Natural killer cell (primary cell): ENCODE measurements around the gene B4GALT1. TPM values are rescaled to one million over a fixed set of nuclear protein-coding genes. Genes with fewer than 3 reads are reported as not detected.

Source experiments
- ATAC-seq, 3 donors: fragments of 150-1000 bp in 2 of 3; fragments of 200-7000 bp in 1 of 3; cut with Tn5 transposase; 1 replicate in 1 of 3; 2 replicates in 2 of 3; pipeline ENCODE4 v1.10.0; 2021; ENCODE audit warnings: mild to moderate bottlenecking in 2 of 3, moderate library complexity in 2 of 3
- DNase-seq, 2 donors: peaks; one replicate each; pipeline versions ENCODE4 v3.0.0 to v3.0.0-alpha.2; 2013 to 2021; ENCODE audit warnings: mixed read lengths in 1 of 2
- H3K27ac ChIP-seq: one replicate; pipeline ENCODE4 v1.5.1; 2013; ENCODE audit warnings: mild to moderate bottlenecking, low read length
- H3K27me3 ChIP-seq: one replicate; pipeline ENCODE4 v1.6.1; 2013; ENCODE audit warnings: low read length; ENCODE audit not compliant: control insufficient read depth, insufficient read depth
- H3K36me3 ChIP-seq: one replicate; pipeline ENCODE4 v1.6.1; 2013; ENCODE audit warnings: low read length; ENCODE audit not compliant: control insufficient read depth, insufficient read depth
- H3K4me1 ChIP-seq: one replicate; pipeline ENCODE4 v1.6.1; 2013; ENCODE audit warnings: low read length; ENCODE audit not compliant: control insufficient read depth, insufficient read depth
- H3K4me3 ChIP-seq: one replicate; pipeline ENCODE4 v1.5.1; 2013; ENCODE audit warnings: low read length
- H3K9me3 ChIP-seq: one replicate; pipeline ENCODE4 v1.6.1; 2013; ENCODE audit warnings: low read length; ENCODE audit not compliant: control insufficient read depth, insufficient read depth
- H3K27ac Mint-ChIP-seq, 2 donors: one replicate each; pipeline ENCODE4 v1.8.0; 2022; ENCODE audit warnings: mild to moderate bottlenecking in 2 of 2, mixed read lengths in 2 of 2, moderate library complexity in 1 of 2
- H3K27me3 Mint-ChIP-seq, 2 donors: one replicate each; pipeline ENCODE4 v1.8.0; 2022; ENCODE audit warnings: low read depth in 2 of 2, mixed read lengths in 2 of 2
- H3K36me3 Mint-ChIP-seq: one replicate; pipeline ENCODE4 v1.8.0; 2022; ENCODE audit warnings: mixed read lengths
- H3K4me1 Mint-ChIP-seq, 2 donors: one replicate each; pipeline ENCODE4 v1.8.0; 2022; ENCODE audit warnings: mixed read lengths in 2 of 2
- H3K4me3 Mint-ChIP-seq: one replicate; pipeline ENCODE4 v1.8.0; 2022; ENCODE audit warnings: mild to moderate bottlenecking, moderate library complexity, mixed read lengths
- H3K9me3 Mint-ChIP-seq, 2 donors: one replicate each; pipeline ENCODE4 v1.8.0; 2022; ENCODE audit warnings: mixed read lengths in 2 of 2
- WGBS: methylation state at CpG from one replicate; pipeline ENCODE4 v1.1.7; 2013; ENCODE audit warnings: missing lambda C conversion rate; ENCODE audit not compliant: insufficient coverage; 5-methylcytosine and 5-hydroxymethylcytosine counted together
- intact Hi-C: fragments of 100-400 bp; cut with micrococcal nuclease; formaldehyde crosslinking; loops from one replicate; pipeline ENCODE4 v1.14.2; 2022
- total RNA-seq, 4 donors: library from RNA; stranded (reverse); fragments of 120-200 nt in 1 of 4; gene quantifications; one replicate each; pipeline versions ENCODE4 v1.2.3 to v1.2.4, GENCODE V29; 2013 to 2022
- TF ChIP-seq, protein P1 (sequence below): fragments of 200-600 bp; IDR thresholded peaks from one replicate; pipeline ENCODE4 v1.8.0; 2022; ENCODE audit warnings: antibody characterized with exemption

The B4GALT1 gene
- total RNA-seq, 3 donors from 2014 or later (not counting 1 experiment from before 2014, with no cell fraction given), result 122 to 143 (median 128) TPM

DNA sequence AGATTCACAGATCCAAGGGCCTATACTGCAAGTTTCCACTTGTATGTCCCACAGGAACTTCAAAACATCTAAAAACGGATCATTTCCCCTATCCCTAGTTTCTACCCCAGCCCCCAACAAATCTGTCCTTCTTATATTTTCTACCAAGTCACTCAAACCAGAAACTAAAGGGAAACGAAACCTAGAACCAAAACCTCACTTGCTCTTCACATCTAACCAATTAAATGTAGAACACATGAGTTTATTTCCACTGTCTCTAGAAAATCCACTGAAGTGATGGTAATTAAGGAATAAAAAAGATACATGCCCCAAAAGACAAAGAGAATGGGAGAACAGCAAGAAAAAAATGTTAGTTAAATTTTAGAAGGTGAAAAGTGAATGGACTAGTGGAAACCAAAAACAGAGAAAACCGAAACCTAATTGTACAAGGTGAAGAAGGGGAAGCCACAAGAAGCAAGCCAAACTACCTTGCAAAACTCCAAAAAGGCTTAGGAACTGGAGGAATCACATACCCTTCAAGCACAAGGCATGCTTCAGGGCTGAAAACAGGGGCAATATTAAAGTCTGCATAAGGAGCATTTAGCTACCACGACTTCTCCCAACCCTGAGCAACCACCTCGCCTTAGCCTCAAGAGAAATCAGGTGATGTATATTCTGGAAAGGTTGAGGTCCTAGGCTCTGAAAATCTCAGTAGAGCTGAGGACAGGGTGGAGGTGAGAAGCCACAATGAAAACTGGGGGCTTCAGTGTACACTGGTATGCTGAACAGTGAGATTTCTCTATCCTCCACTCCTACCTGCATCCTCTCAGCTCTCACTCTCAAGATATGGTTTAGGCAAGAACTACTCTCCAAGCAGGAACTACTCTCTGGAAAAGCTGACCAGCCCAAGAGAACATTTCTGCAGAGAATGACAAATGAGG, 101.7 kb downstream of the B4GALT1 start:
- Mint-ChIP-seq H3K4me3 (no peak overlapping the region), H3K27me3 (no peaks in the 10 kb centered on the region), H3K9me3 (no peaks in the 10 kb centered on the region), H3K36me3 (peaks cover 26% of the 10 kb centered on the region), H3K27ac (no peak overlapping the region), H3K4me1 (peaks cover 6 to 12% of the 10 kb centered on the region in 2 donors)
- ATAC-seq, result no peak
- intact Hi-C loops, result no loop called here
- Histone ChIP-seq H3K27ac (no peak overlapping the region), H3K27me3 (no peaks in the 10 kb centered on the region), H3K4me1 (no peaks in the 10 kb centered on the region), H3K9me3 (no peaks in the 10 kb centered on the region), H3K4me3 (no peak overlapping the region), H3K36me3 (peaks cover 76% of the 10 kb centered on the region)
- 76% methylated on average over 5 of the region's 5 CpGs for WGBS
- no peak for DNase-seq
- TF ChIP-seq, protein P1, sequence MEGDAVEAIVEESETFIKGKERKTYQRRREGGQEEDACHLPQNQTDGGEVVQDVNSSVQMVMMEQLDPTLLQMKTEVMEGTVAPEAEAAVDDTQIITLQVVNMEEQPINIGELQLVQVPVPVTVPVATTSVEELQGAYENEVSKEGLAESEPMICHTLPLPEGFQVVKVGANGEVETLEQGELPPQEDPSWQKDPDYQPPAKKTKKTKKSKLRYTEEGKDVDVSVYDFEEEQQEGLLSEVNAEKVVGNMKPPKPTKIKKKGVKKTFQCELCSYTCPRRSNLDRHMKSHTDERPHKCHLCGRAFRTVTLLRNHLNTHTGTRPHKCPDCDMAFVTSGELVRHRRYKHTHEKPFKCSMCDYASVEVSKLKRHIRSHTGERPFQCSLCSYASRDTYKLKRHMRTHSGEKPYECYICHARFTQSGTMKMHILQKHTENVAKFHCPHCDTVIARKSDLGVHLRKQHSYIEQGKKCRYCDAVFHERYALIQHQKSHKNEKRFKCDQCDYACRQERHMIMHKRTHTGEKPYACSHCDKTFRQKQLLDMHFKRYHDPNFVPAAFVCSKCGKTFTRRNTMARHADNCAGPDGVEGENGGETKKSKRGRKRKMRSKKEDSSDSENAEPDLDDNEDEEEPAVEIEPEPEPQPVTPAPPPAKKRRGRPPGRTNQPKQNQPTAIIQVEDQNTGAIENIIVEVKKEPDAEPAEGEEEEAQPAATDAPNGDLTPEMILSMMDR, result no peak

Other genes with a start within 250 kb of the B4GALT1 start
- 10 to 100 TPM; 23.0 to 25.9 (median 24.5) TPM for gene APTX, start 165.7 kb downstream of the B4GALT1 start, total RNA-seq
- gene DNAJA1, start 142.1 kb downstream of the B4GALT1 start, total RNA-seq, result 100 to 1,000 TPM; 150 to 244 (median 192) TPM
- 10 to 100 TPM; 21.9 to 23.2 (median 22.1) TPM for gene SMU1, start 90.7 kb downstream of the B4GALT1 start, total RNA-seq
- gene SPINK4, start 72.8 kb upstream of the B4GALT1 start, total RNA-seq, result not detected
- gene BAG1, start 97.4 kb upstream of the B4GALT1 start, total RNA-seq, result 100 to 1,000 TPM in 1 of 3 donors, 10 to 100 TPM in 2; 83.4 to 102 (median 93.4) TPM
- gene CHMP5, start 97.7 kb upstream of the B4GALT1 start, total RNA-seq, result 10 to 100 TPM; 21.3 to 24.5 (median 24.0) TPM
- 10 to 100 TPM; 33.0 to 38.8 (median 38.5) TPM for gene NFX1, start 123.2 kb upstream of the B4GALT1 start, total RNA-seq
- gene AQP7, start 235.2 kb upstream of the B4GALT1 start, total RNA-seq, result not detected